GM12892 (cell line): ENCODE measurements around the gene YBX2.

Experiments
- POLR2A ChIP-seq: IDR thresholded peaks from 2 replicates; pipeline ENCODE4 v1.6.1; 2011; ENCODE audit warnings: low read depth, low read length, control low read depth
- POLR2AphosphoS5 ChIP-seq: IDR thresholded peaks from 2 replicates; pipeline ENCODE4 v1.6.1; 2011; ENCODE audit warnings: low read depth, low read length, control low read depth
- TAF1 ChIP-seq: IDR thresholded peaks from 2 replicates; pipeline ENCODE4 v1.6.1; 2011; ENCODE audit warnings: low read depth, mild to moderate bottlenecking, control low read depth, low read length, borderline replicate concordance

DNA sequence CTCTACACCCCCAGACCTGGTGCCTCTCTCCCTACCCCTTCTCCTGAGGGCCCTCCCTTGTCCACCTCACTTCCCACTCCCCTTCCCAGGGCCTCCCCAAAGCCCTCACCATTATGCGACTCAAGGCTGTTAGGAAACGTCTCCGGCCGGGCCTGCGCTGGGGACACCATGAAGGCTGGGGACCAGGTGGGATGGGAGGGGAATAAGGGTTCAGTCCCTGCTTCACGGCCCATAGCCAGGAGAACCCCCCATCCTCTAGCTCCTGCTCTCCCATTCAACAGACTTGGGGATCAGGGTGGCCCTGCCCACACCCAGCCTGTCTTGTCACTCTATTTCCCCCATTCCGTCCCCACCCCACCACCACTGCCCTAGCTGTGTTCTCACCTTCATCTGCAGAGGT lies 32.6 kb upstream of the YBX2 start:
- TF ChIP-seq POLR2AphosphoS5 (no peak), TAF1 (no peak), POLR2A (no peak)
